Thyroid gland (tissue), 4 donors: ENCODE data around the gene COL25A1. TPM values are rescaled to one million over a fixed set of nuclear protein-coding genes. Genes with fewer than 3 reads are reported as not detected.

Experiments used
- DNase-seq, 2 donors: peaks; one replicate each; pipeline ENCODE4 v3.0.0-alpha.2; 2019
- H3K27ac ChIP-seq, 3 donors: fragments of 200-600 bp; sonication (generic); 1 replicate in 2 of 3; 2 replicates in 1 of 3; pipeline ENCODE4 v1.5.1; 2016 to 2019; ENCODE audit warnings: mild to moderate bottlenecking in 1 of 3, moderate library complexity in 1 of 3
- H3K27me3 ChIP-seq: fragments of 200-600 bp; sonication (generic); one replicate; pipeline ENCODE4 v1.5.1; 2019
- H3K36me3 ChIP-seq, 2 donors: fragments of 200-600 bp; sonication (generic); one replicate each; pipeline ENCODE4 v1.5.1; 2016 to 2019
- H3K4me1 ChIP-seq, 2 donors: fragments of 200-600 bp; sonication (generic); one replicate each; pipeline ENCODE4 v1.5.1; 2017 to 2019
- H3K4me3 ChIP-seq, 3 donors: fragments of 200-600 bp; sonication (generic); replicated peaks in 1 of 3; 1 replicate in 2 of 3; 2 replicates in 1 of 3; pipeline ENCODE4 v1.5.1; 2016; ENCODE audit warnings: mild to moderate bottlenecking in 1 of 3
- H3K9me3 ChIP-seq: fragments of 200-600 bp; sonication (generic); one replicate; pipeline ENCODE4 v1.5.1; 2017
- CTCF ChIP-seq, 6 experiments: fragments of 200-600 bp in 3 of 6; fragments of 450-650 bp in 3 of 6; sonication (generic) in 3 of 6; IDR thresholded peaks; one replicate each; pipeline ENCODE4 v1.5.1; 2016 to 2019; ENCODE audit warnings: antibody characterized with exemption in 6 of 6, mild to moderate bottlenecking in 2 of 6, inconsistent platforms in 1 of 6, moderate library complexity in 1 of 6
- POLR2A ChIP-seq, 2 donors: fragments of 450-650 bp; IDR thresholded peaks; one replicate each; pipeline ENCODE4 v1.6.1; 2017; ENCODE audit warnings: antibody characterized with exemption in 2 of 2, mild to moderate bottlenecking in 2 of 2, moderate library complexity in 1 of 2
- WGBS, 2 donors: methylation state at CpG; one replicate each; pipeline ENCODE4 v1.1.5; 2017; 5-methylcytosine and 5-hydroxymethylcytosine counted together
- intact Hi-C: fragments of 100-400 bp; cut with DNase I; formaldehyde crosslinking; loops from one replicate; pipeline ENCODE4 v1.15.1; 2023
- total RNA-seq, 4 donors: library from RNA; depleted of rRNA; stranded (reverse); fragments of >200 nt; gene quantifications; one replicate each; pipeline ENCODE4 v1.2.3, GENCODE V29; 2016

The COL25A1 gene
- total RNA-seq, 4 donors from 2014 or later, result 5.5 to 21.0 (median 7.1) TPM

- Histone ChIP-seq H3K4me1 (no peaks in the 10 kb centered on the region), H3K4me3 (no peak overlapping the region), H3K36me3 (no peaks in the 10 kb centered on the region), H3K27me3 (no peaks in the 10 kb centered on the region), H3K27ac (no peak overlapping the region), H3K9me3 (no peaks in the 10 kb centered on the region)
- DNase-seq, result no peak
- 67 to 72% methylated on average over 1 of the region's 1 CpG for WGBS, 2 donors
- intact Hi-C loops, result no loop called here
- TF ChIP-seq CTCF (IDR thresholded peaks at IDR 0.05) (no peak), POLR2A (IDR thresholded peaks at IDR 0.05) (no peak)
Measured at GRCh38 chr4:109294006-109294405, 8.5 kb downstream of the COL25A1 start.

- Histone ChIP-seq H3K4me3 (no peak overlapping the region), H3K4me1 (no peaks in the 10 kb centered on the region), H3K27ac (no peak overlapping the region), H3K27me3 (no peaks in the 10 kb centered on the region), H3K36me3 (no peaks in the 10 kb centered on the region), H3K9me3 (no peaks in the 10 kb centered on the region)
- TF ChIP-seq CTCF (IDR thresholded peaks at IDR 0.05), result no peak
- 88 to 90% methylated on average over 2 of the region's 2 CpGs for WGBS, 2 donors
- DNase-seq, result no peak
- intact Hi-C loops, result no loop called here
Measured at GRCh38 chr4:109291707-109292238, 10.7 kb downstream of the COL25A1 start.

GRCh38 chr4:109290918-109291317, 11.5 kb downstream of the COL25A1 start:
- Histone ChIP-seq H3K36me3 (no peaks in the 10 kb centered on the region), H3K27me3 (no peaks in the 10 kb centered on the region), H3K4me1 (no peaks in the 10 kb centered on the region), H3K9me3 (no peaks in the 10 kb centered on the region), H3K4me3 (no peak overlapping the region), H3K27ac (no peak overlapping the region)
- 96 to 97% methylated on average over 3 of the region's 3 CpGs for WGBS, 2 donors
- intact Hi-C loops, result no loop called here
- no peak for DNase-seq
- TF ChIP-seq POLR2A (IDR thresholded peaks at IDR 0.05), result no peak
- TF ChIP-seq CTCF (IDR thresholded peaks at IDR 0.05), result no peak

GRCh38 chr4:109278594-109279031, 23.8 kb downstream of the COL25A1 start:
- intact Hi-C loops, result no loop called here
- H3K4me3 ChIP-seq, result no peak overlapping the region
- no peaks in the 10 kb centered on the region for H3K27me3 ChIP-seq
- H3K4me1 ChIP-seq, result no peaks in the 10 kb centered on the region
- H3K36me3 ChIP-seq, result no peaks in the 10 kb centered on the region
- H3K27ac ChIP-seq, result no peak overlapping the region
- H3K9me3 ChIP-seq, result no peaks in the 10 kb centered on the region
- TF ChIP-seq POLR2A (IDR thresholded peaks at IDR 0.05), result no peak
- DNase-seq, result no peak
- 72 to 78% methylated on average over 3 of the region's 3 CpGs for WGBS, 2 donors

GRCh38 chr4:109276482-109277095, 25.9 kb downstream of the COL25A1 start:
- Histone ChIP-seq H3K9me3 (no peaks in the 10 kb centered on the region), H3K4me3 (no peak overlapping the region), H3K27me3 (no peaks in the 10 kb centered on the region), H3K4me1 (no peaks in the 10 kb centered on the region), H3K36me3 (no peaks in the 10 kb centered on the region), H3K27ac (no peak overlapping the region)
- intact Hi-C loops, result no loop called here
- no peak for TF ChIP-seq CTCF (IDR thresholded peaks at IDR 0.05)
- no peak for TF ChIP-seq POLR2A (IDR thresholded peaks at IDR 0.05)
- DNase-seq, result no peak
- WGBS, 2 donors, result 90 to 97% methylated on average over 5 of the region's 5 CpGs
